A549 (cell line): Measurements from ENCODE around the gene VPS45. TPM values are rescaled to one million over a fixed set of nuclear protein-coding genes. Genes with fewer than 3 reads are reported as not detected.

Source experiments
- ATAC-seq, 2 experiments: fragments of 200-7000 bp in 1 of 2; fragments of >200 bp in 1 of 2; cut with Nextera tagmentation in 1 of 2; cut with Tn5 transposase in 1 of 2; 3 replicates each; pipeline versions ENCODE4 v1.8.0 to v1.9.1; 2018 to 2020; ENCODE audit warnings: mild to moderate bottlenecking in 1 of 2, moderate library complexity in 1 of 2
- CTCF ChIA-PET: fragments of 300-600 bp; sonication (Branson Sonifier 250); formaldehyde crosslinking; extraction: SDS; loops from one replicate; lab custom pipeline; 2021; ENCODE audit warnings: antibody characterized with exemption, inconsistent platforms; lab: Yijun Ruan, JAX
- POLR2A ChIA-PET: fragments of 350-600 bp; formaldehyde crosslinking; extraction: SDS; loops from one replicate; lab custom pipeline; 2021; ENCODE audit warnings: antibody characterized with exemption, inconsistent platforms; lab: Yijun Ruan, JAX
- DNase-seq, 2 experiments: peaks; one replicate each; pipeline versions ENCODE4 v3.0.0 to v3.0.0-alpha.2; 2011 to 2016; ENCODE audit warnings: low read depth in 1 of 2, low spot score in 1 of 2
- FAIRE-seq: peaks from 2 replicates; lab custom pipeline; 2011; peaks lifted over from hg19 to GRCh38; lab: Jason Lieb, UNC
- H3K27ac ChIP-seq, 2 experiments: fragments of >200 bp; sonication (Bioruptor Twin); formaldehyde crosslinking; 3 replicates each; pipeline ENCODE4 v1.5.1; 2016 to 2017
- H3K4me1 ChIP-seq: fragments of >200 bp; sonication (Bioruptor Twin); formaldehyde crosslinking; 3 replicates; pipeline ENCODE4 v1.6.1; 2016
- H3K4me2 ChIP-seq: fragments of >200 bp; sonication (Bioruptor Twin); formaldehyde crosslinking; 3 replicates; pipeline ENCODE4 v1.6.1; 2016
- H3K4me3 ChIP-seq: fragments of >200 bp; sonication (Bioruptor Twin); formaldehyde crosslinking; 3 replicates; pipeline ENCODE4 v1.5.1; 2016
- H3K9me3 ChIP-seq: fragments of >200 bp; sonication (Bioruptor Twin); formaldehyde crosslinking; 3 replicates; pipeline ENCODE4 v1.6.1; 2016
- CBX2 ChIP-seq: fragments of 200-600 bp; sonication (generic); IDR thresholded peaks from 2 replicates; pipeline ENCODE4 v1.6.1; 2016; ENCODE audit warnings: low read depth, mild to moderate bottlenecking, borderline replicate concordance
- CHD4 ChIP-seq: fragments of 200-600 bp; sonication (generic); IDR thresholded peaks from 2 replicates; pipeline ENCODE4 v1.6.1; 2016; ENCODE audit warnings: antibody characterized with exemption, mild to moderate bottlenecking, borderline replicate concordance
- CTCF ChIP-seq: fragments of >200 bp; sonication (Bioruptor Twin); formaldehyde crosslinking; IDR thresholded peaks from 3 replicates; pipeline ENCODE4 v1.5.1; 2016
- E2F6 ChIP-seq: IDR thresholded peaks from 2 replicates; pipeline ENCODE4 v1.6.1; 2012; ENCODE audit warnings: low read depth, borderline replicate concordance
- ELK1 ChIP-seq: fragments of 150-350 bp; IDR thresholded peaks from 2 replicates; pipeline ENCODE4 v1.6.1; 2014; ENCODE audit warnings: low read depth, mild to moderate bottlenecking, low read length
- FOSB ChIP-seq: fragments of 250-450 bp; sonication (Bioruptor Pico); IDR thresholded peaks from 2 replicates; pipeline ENCODE4 v1.5.0; 2020; ENCODE audit warnings: mild to moderate bottlenecking, moderate library complexity
- HDAC2 ChIP-seq: fragments of 200-600 bp; sonication (generic); IDR thresholded peaks from 2 replicates; pipeline ENCODE4 v1.6.1; 2016
- HOXA7 ChIP-seq: fragments of 250-450 bp; sonication (Bioruptor Pico); IDR thresholded peaks from 2 replicates; pipeline ENCODE4 v1.5.0; 2020; ENCODE audit warnings: mild to moderate bottlenecking, moderate library complexity
- HOXB13 ChIP-seq: fragments of 250-450 bp; sonication (Bioruptor Pico); IDR thresholded peaks from 2 replicates; pipeline ENCODE4 v1.5.0; 2020; ENCODE audit warnings: low read depth, mild to moderate bottlenecking, moderate library complexity
- HOXB5 ChIP-seq: fragments of 250-450 bp; sonication (Bioruptor Pico); IDR thresholded peaks from 2 replicates; pipeline ENCODE4 v1.5.0; 2020; ENCODE audit warnings: mild to moderate bottlenecking, moderate library complexity
- KDM1A ChIP-seq: fragments of 200-600 bp; sonication (generic); IDR thresholded peaks from 2 replicates; pipeline ENCODE4 v1.6.1; 2016; ENCODE audit warnings: low read depth, mild to moderate bottlenecking
- NPAS2 ChIP-seq: fragments of 250-450 bp; sonication (Bioruptor Pico); IDR thresholded peaks from 2 replicates; pipeline ENCODE4 v1.8.0; 2022; ENCODE audit warnings: mild to moderate bottlenecking, moderate library complexity, borderline replicate concordance
- PHF8 ChIP-seq: fragments of 200-600 bp; sonication (generic); IDR thresholded peaks from 2 replicates; pipeline ENCODE4 v1.6.1; 2016; ENCODE audit warnings: low read depth, mild to moderate bottlenecking, antibody characterized with exemption, moderate library complexity, borderline replicate concordance
- RCOR1 ChIP-seq: fragments of 150-350 bp; IDR thresholded peaks from 2 replicates; pipeline ENCODE4 v1.6.1; 2014; ENCODE audit warnings: antibody characterized with exemption, low read length, low read depth
- REST ChIP-seq: fragments of 200-600 bp; sonication (generic); IDR thresholded peaks from 2 replicates; pipeline ENCODE4 v1.6.1; 2016; ENCODE audit warnings: antibody characterized with exemption, mild to moderate bottlenecking, moderate library complexity
- RFX5 ChIP-seq: fragments of 450-650 bp; IDR thresholded peaks from 2 replicates; pipeline ENCODE4 v1.7.1; 2014; ENCODE audit warnings: antibody characterized with exemption, mild to moderate bottlenecking, moderate library complexity
- SMC3 ChIP-seq: fragments of >200 bp; sonication (Bioruptor Twin); formaldehyde crosslinking; IDR thresholded peaks from 3 replicates; pipeline ENCODE4 v1.6.1; 2018; ENCODE audit warnings: inconsistent platforms
- SREBF2 ChIP-seq: fragments of 450-650 bp; IDR thresholded peaks from 2 replicates; pipeline ENCODE4 v1.6.1; 2014; ENCODE audit warnings: mild to moderate bottlenecking, moderate library complexity
- ZSCAN20 ChIP-seq: fragments of 250-450 bp; sonication (Bioruptor Pico); IDR thresholded peaks from 2 replicates; pipeline ENCODE4 v1.8.0; 2022; ENCODE audit warnings: mild to moderate bottlenecking, moderate library complexity
- WGBS: methylation state at CpG from one replicate; pipeline ENCODE4 v1.1.6; 2017; ENCODE audit errors: missing lambda C conversion rate; 5-methylcytosine and 5-hydroxymethylcytosine counted together
- polyA plus RNA-seq, 4 experiments: library from polyadenylated mRNA; depleted of rRNA in 3 of 4; stranded (reverse); fragments of >200 nt; fragmentation: RNase III in 1 of 4; extraction: RNeasy Plus Mini Kit Qiagen cat#74134 plus additional on column Dnase treatment in 1 of 4; gene quantifications; 2 replicates in 3 of 4; 3 replicates in 1 of 4; pipeline ENCODE4 v1.2.3, GENCODE V29; 2011 to 2017

VPS45 gene
- polyA plus RNA-seq, 2 of the 4 experiments (the other 2 are of a cell fraction), result 22.1 to 49.7 TPM

- TF ChIP-seq CTCF, result no peak
- CTCF ChIA-PET, result interaction anchor here (0.6 to 10.4 kb wide), 30 partner anchors 9 to 487 kb away, joined by 3 to 244 read pairs (median 4); no protein-coding TSS in a partner anchor
- 80% methylated on average over 2 of the region's 2 CpGs for WGBS
- Histone ChIP-seq H3K4me2 (no peak overlapping the region), H3K4me3 (no peak overlapping the region), H3K27ac (no peak overlapping the region), H3K9me3 (no peaks in the 10 kb centered on the region), H3K4me1 (peaks cover 4% of the 10 kb centered on the region; the same call in 2 of the 3 replicates)
- FAIRE-seq, result no peak
- no peak for DNase-seq
- POLR2A ChIA-PET, result no interaction called here
- ATAC-seq, result no peak
Observed at GRCh38 chr1:150073516-150073915, 5.9 kb downstream of the VPS45 start.

DNA sequence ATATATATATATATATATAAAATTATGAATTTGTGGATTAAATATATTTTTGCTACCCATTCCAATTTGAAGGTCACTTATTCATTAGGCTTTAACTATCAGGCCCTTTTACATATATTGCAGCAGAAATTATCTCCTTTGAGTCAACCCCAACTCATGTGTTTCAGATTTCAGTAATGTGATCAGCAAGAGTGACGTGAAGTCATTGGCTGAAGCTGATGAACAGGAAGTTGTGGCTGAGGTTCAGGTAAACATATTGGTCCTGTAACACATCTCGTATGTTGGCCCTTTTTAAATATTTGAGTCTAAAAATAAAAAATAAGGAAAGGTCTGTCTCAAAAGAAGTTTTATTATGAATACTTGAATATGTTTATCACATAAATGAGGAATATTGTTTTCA, 8.5 kb downstream of the VPS45 start:
- ChIA-PET CTCF (interaction anchor here (0.9 to 10.4 kb wide), 3 partner anchors 18 to 111 kb away, joined by 3 to 244 read pairs (median 75); no protein-coding TSS in a partner anchor), POLR2A (interaction anchor here (0.7 kb wide), 1 partner anchor 182 kb away, joined by 3 read pairs; no protein-coding TSS in a partner anchor)
- Histone ChIP-seq H3K4me1 (no peaks in the 10 kb centered on the region), H3K4me3 (no peak overlapping the region), H3K27ac (no peak overlapping the region)
- DNase-seq (no peak), ATAC-seq (no peak), FAIRE-seq (no peak)
- no peak for TF ChIP-seq CHD4
- TF ChIP-seq PHF8, result no peak
- TF ChIP-seq, all 56 proteins: peak for 0
- WGBS, result 81% methylated on average over 2 of the region's 2 CpGs
- Histone ChIP-seq H3K4me2 (no peak overlapping the region), H3K9me3 (no peaks in the 10 kb centered on the region)

DNA sequence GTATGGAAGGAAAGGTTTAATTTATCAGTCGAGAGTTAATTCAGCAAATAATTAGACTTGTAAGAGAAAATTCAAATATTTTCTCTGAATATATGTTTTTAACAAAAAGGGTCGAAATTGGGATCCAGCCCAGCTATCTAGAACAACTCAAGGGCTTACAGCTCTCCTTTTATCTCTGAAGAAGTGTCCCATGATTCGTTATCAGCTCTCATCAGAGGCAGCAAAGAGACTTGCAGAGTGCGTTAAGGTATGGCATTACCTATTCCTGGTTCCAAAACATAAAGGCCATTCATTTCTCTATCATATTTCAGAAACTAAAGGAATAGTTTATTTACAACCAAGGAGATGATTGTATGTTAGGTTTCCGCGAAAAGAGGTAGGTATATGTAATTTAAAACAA, 9.4 kb downstream of the VPS45 start:
- Histone ChIP-seq H3K27ac (no peak overlapping the region), H3K4me1 (no peaks in the 10 kb centered on the region), H3K9me3 (no peaks in the 10 kb centered on the region)
- DNase-seq, result no peak
- no peak for ATAC-seq
- POLR2A ChIA-PET, result no interaction called here
- no peak for FAIRE-seq
- TF ChIP-seq FOSB (CRISPR knock-in tag), result no peak
- no peak for TF ChIP-seq RFX5
- no peak for TF ChIP-seq SMC3
- TF ChIP-seq HDAC2, result no peak
- TF ChIP-seq NPAS2, result no peak
- TF ChIP-seq ZSCAN20 (CRISPR knock-in tag), result no peak
- no peak for TF ChIP-seq KDM1A
- no peak for TF ChIP-seq CBX2
- TF ChIP-seq, all 56 proteins: peak for 0
- Histone ChIP-seq H3K4me2 (no peak overlapping the region), H3K4me3 (no peak overlapping the region)
- 85% methylated on average over 6 of the region's 6 CpGs for WGBS
- CTCF ChIA-PET, result interaction anchor here (1.4 to 10.4 kb wide), 4 partner anchors 13 to 115 kb away, joined by 4 to 244 read pairs (median 40); no protein-coding TSS in a partner anchor

GRCh38 chr1:150080784-150081183, 13.2 kb downstream of the VPS45 start:
- ATAC-seq, result no peak
- H3K9me3 ChIP-seq, result no peaks in the 10 kb centered on the region
- no peak for TF ChIP-seq HOXA7 (CRISPR knock-in tag)
- TF ChIP-seq E2F6, result no peak
- CTCF ChIA-PET, result interaction anchor here (9.7 to 10.4 kb wide), 2 partner anchors 84 to 106 kb away, joined by 75 to 244 read pairs; no protein-coding TSS in a partner anchor
- no peaks in the 10 kb centered on the region for H3K4me1 ChIP-seq
- no peak overlapping the region for H3K27ac ChIP-seq
- FAIRE-seq, result no peak
- no peak for DNase-seq
- no peak overlapping the region for H3K4me2 ChIP-seq
- POLR2A ChIA-PET, result no interaction called here
- no peak overlapping the region for H3K4me3 ChIP-seq

DNA sequence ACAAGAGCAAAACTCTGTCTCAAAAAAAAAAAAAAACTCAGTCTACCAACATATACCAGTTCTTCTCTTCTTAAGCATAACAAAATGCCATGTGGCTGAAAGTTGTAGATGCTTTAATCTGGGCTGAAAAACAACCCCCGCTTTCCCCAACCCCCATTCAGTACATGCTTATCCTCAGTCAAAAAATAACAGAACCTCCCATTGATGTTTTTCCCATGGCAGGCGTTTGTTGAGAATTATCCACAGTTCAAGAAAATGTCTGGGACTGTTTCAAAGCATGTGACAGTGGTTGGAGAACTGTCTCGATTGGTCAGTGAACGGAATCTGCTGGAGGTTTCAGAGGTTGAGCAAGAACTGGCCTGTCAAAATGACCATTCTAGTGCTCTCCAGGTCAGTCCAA, 14.9 kb downstream of the VPS45 start:
- ATAC-seq, result no peak
- no peak overlapping the region for H3K4me2 ChIP-seq
- 89% methylated on average over 4 of the region's 4 CpGs for WGBS
- H3K4me1 ChIP-seq, result no peaks in the 10 kb centered on the region
- ChIA-PET CTCF (interaction anchor here (1.2 kb wide), 1 partner anchor 9 kb away, joined by 4 read pairs; no protein-coding TSS in a partner anchor), POLR2A (no interaction called here)
- DNase-seq, result no peak
- no peak overlapping the region for H3K4me3 ChIP-seq
- H3K9me3 ChIP-seq, result no peaks in the 10 kb centered on the region
- no peak overlapping the region for H3K27ac ChIP-seq
- no peak for FAIRE-seq
- TF ChIP-seq NPAS2, result no peak
- TF ChIP-seq HOXB5 (CRISPR knock-in tag), result no peak
- TF ChIP-seq RCOR1, result no peak
- TF ChIP-seq REST, result no peak
- TF ChIP-seq ELK1, result no peak
- TF ChIP-seq SREBF2, result no peak
- no peak for TF ChIP-seq CHD4
- no peak for TF ChIP-seq FOSB (CRISPR knock-in tag)
- no peak for TF ChIP-seq HOXB13 (CRISPR knock-in tag)
